ENCODE measurements around the gene DAB2IP. TPM values are rescaled to one million over a fixed set of nuclear protein-coding genes. Genes with fewer than 3 reads are reported as not detected.

Gene DAB2IP
- total RNA-seq, 1 donor from 2014 or later: 67.8 TPM

GRCh38 chr9:121818841-121819427 is 167.5 kb downstream of the DAB2IP start:
- no peak for TF ChIP-seq CTCF (IDR thresholded peaks at IDR 0.05; ENCODE audit: unreplicated experiment)
- no peaks in the 10 kb centered on the region for H3K36me3 Mint-ChIP-seq (ENCODE audit: insufficient read depth)
- H3K4me1 Mint-ChIP-seq (ENCODE audit: low read depth): peaks cover 19% of the 10 kb centered on the region
- H3K27me3 Mint-ChIP-seq: peaks cover 33% of the 10 kb centered on the region
- no peak overlapping the region for H3K27ac Mint-ChIP-seq
- no peak for DNase-seq (ENCODE audit: low spot score, unreplicated experiment)
- no peaks in the 10 kb centered on the region for H3K9me3 Mint-ChIP-seq (ENCODE audit: low read depth)
- no peak overlapping the region for H3K4me3 Mint-ChIP-seq (ENCODE audit: low read depth)

- no peaks in the 10 kb centered on the region for H3K36me3 Mint-ChIP-seq (ENCODE audit: insufficient read depth)
- TF ChIP-seq CTCF (IDR thresholded peaks at IDR 0.05; ENCODE audit: unreplicated experiment): no peak
- peaks cover 18% of the 10 kb centered on the region for H3K4me1 Mint-ChIP-seq (ENCODE audit: low read depth)
- no peak overlapping the region for H3K27ac Mint-ChIP-seq
- peaks cover 33% of the 10 kb centered on the region for H3K27me3 Mint-ChIP-seq
- DNase-seq (ENCODE audit: low spot score, unreplicated experiment): no peak
- H3K9me3 Mint-ChIP-seq (ENCODE audit: low read depth): no peaks in the 10 kb centered on the region
- no peak overlapping the region for H3K4me3 Mint-ChIP-seq (ENCODE audit: low read depth)
These were observed 168.2 kb downstream of the DAB2IP start for GRCh38 chr9:121819428-121820231.

GRCh38 chr9:121820286-121821005 is 169.0 kb downstream of the DAB2IP start:
- Mint-ChIP-seq H3K4me3 (ENCODE audit: low read depth) (no peak overlapping the region), H3K27me3 (peaks cover 33% of the 10 kb centered on the region), H3K9me3 (ENCODE audit: low read depth) (no peaks in the 10 kb centered on the region), H3K27ac (no peak overlapping the region), H3K4me1 (ENCODE audit: low read depth) (peaks cover 14% of the 10 kb centered on the region), H3K36me3 (ENCODE audit: insufficient read depth) (no peaks in the 10 kb centered on the region)
- TF ChIP-seq CTCF (IDR thresholded peaks at IDR 0.05; ENCODE audit: unreplicated experiment): no peak
- no peak for DNase-seq (ENCODE audit: low spot score, unreplicated experiment)

- TF ChIP-seq CTCF (IDR thresholded peaks at IDR 0.05; ENCODE audit: unreplicated experiment): no peak
- peaks cover 33% of the 10 kb centered on the region for H3K27me3 Mint-ChIP-seq
- H3K9me3 Mint-ChIP-seq (ENCODE audit: low read depth): no peaks in the 10 kb centered on the region
- H3K4me3 Mint-ChIP-seq (ENCODE audit: low read depth): no peak overlapping the region
- no peaks in the 10 kb centered on the region for H3K36me3 Mint-ChIP-seq (ENCODE audit: insufficient read depth)
- no peak for DNase-seq (ENCODE audit: low spot score, unreplicated experiment)
- H3K4me1 Mint-ChIP-seq (ENCODE audit: low read depth): peaks cover 8% of the 10 kb centered on the region
- no peak overlapping the region for H3K27ac Mint-ChIP-seq
These were observed 169.9 kb downstream of the DAB2IP start for GRCh38 chr9:121821326-121821725.
